GM19372 (cell line): ENCODE results near the gene LGR6.
"Not testable (repeated sequence)": the region's sequence is repeated elsewhere in the genome, so short reads cannot be mapped to it uniquely, and the experiment has no call there.

ENCODE experiments used
- ATAC-seq: cut with Tn5 transposase; IDR thresholded peaks from one replicate; pipeline ENCODE4 v1.9.1; 2021; ENCODE audit warnings: mild to moderate bottlenecking, low read depth, moderate library complexity; ENCODE audit not compliant: unreplicated experiment

LGR6 gene

GRCh38 chr1:202254454-202255252, 61.1 kb downstream of the LGR6 start:
- ATAC-seq, result no peak

GRCh38 chr1:202255343-202255742, 61.7 kb downstream of the LGR6 start:
- no peak for ATAC-seq

GRCh38 chr1:202259705-202260104, 66.1 kb downstream of the LGR6 start:
- ATAC-seq, result no peak

- ATAC-seq, result not testable (repeated sequence)
Measured at GRCh38 chr1:202261209-202261958, 67.8 kb downstream of the LGR6 start.

- ATAC-seq, result no peak
Measured at GRCh38 chr1:202263628-202264027, 70.0 kb downstream of the LGR6 start.

GRCh38 chr1:202264300-202264699, 70.7 kb downstream of the LGR6 start:
- no peak for ATAC-seq

GRCh38 chr1:202264726-202265125, 71.1 kb downstream of the LGR6 start:
- ATAC-seq, result no peak

- ATAC-seq, result no peak
Measured at GRCh38 chr1:202266061-202266765, 72.6 kb downstream of the LGR6 start.

- no peak for ATAC-seq
Measured at GRCh38 chr1:202268032-202268431, 74.4 kb downstream of the LGR6 start.

GRCh38 chr1:202268817-202269216, 75.2 kb downstream of the LGR6 start:
- ATAC-seq, result no peak

GRCh38 chr1:202270871-202271326, 77.3 kb downstream of the LGR6 start:
- no peak for ATAC-seq

- no peak for ATAC-seq
Measured at GRCh38 chr1:202272103-202272845, 78.7 kb downstream of the LGR6 start.

GRCh38 chr1:202274611-202275010, 81.0 kb downstream of the LGR6 start:
- ATAC-seq, result no peak

GRCh38 chr1:202275061-202275770, 81.6 kb downstream of the LGR6 start:
- no peak for ATAC-seq

- ATAC-seq, result no peak
Measured at GRCh38 chr1:202276081-202276715, 82.6 kb downstream of the LGR6 start.

GRCh38 chr1:202276920-202277319, 83.3 kb downstream of the LGR6 start:
- no peak for ATAC-seq

- no peak for ATAC-seq
Measured at GRCh38 chr1:202278751-202279150, 85.2 kb downstream of the LGR6 start.

GRCh38 chr1:202279806-202280205, 86.2 kb downstream of the LGR6 start:
- no peak for ATAC-seq

GRCh38 chr1:202280595-202280994, 87.0 kb downstream of the LGR6 start:
- ATAC-seq, result no peak
